GM21737 (cell line): Measurements from ENCODE around the gene PTGR1.
"Not testable (repeated sequence)": the region's sequence is repeated elsewhere in the genome, so short reads cannot be mapped to it uniquely, and the experiment has no call there.

Experiments
- ATAC-seq: cut with Tn5 transposase; IDR thresholded peaks from one replicate; pipeline ENCODE4 v1.9.1; 2021; ENCODE audit warnings: mild to moderate bottlenecking, moderate library complexity; ENCODE audit not compliant: unreplicated experiment

Gene PTGR1

GRCh38 chr9:111599092-111599954 is at the start of gene PTGR1:
TSS of gene PTGR1 (minus strand) at chr9:111599647. CDS start at chr9:111597422, 2,225 bp downstream.
- no peak for ATAC-seq

- ATAC-seq: no peak
These were observed 49.6 kb upstream of the PTGR1 start for GRCh38 chr9:111649016-111649415.

GRCh38 chr9:111648066-111648465 is 48.6 kb upstream of the PTGR1 start:
- no peak for ATAC-seq

GRCh38 chr9:111646417-111646816 is 47.0 kb upstream of the PTGR1 start:
- ATAC-seq: no peak

GRCh38 chr9:111645806-111646205 is 46.4 kb upstream of the PTGR1 start:
- no peak for ATAC-seq

- ATAC-seq: no peak
These were observed 44.8 kb upstream of the PTGR1 start for GRCh38 chr9:111644195-111644772.

- ATAC-seq: no peak
These were observed 38.0 kb upstream of the PTGR1 start for GRCh38 chr9:111637421-111637950.

GRCh38 chr9:111634860-111635259 is 35.4 kb upstream of the PTGR1 start:
- no peak for ATAC-seq

- ATAC-seq: no peak
These were observed 33.9 kb upstream of the PTGR1 start for GRCh38 chr9:111633389-111633736.

- no peak for ATAC-seq
These were observed 33.4 kb upstream of the PTGR1 start for GRCh38 chr9:111632695-111633388.

GRCh38 chr9:111632060-111632459 is 32.6 kb upstream of the PTGR1 start:
- ATAC-seq: no peak

GRCh38 chr9:111631214-111631971 is 31.9 kb upstream of the PTGR1 start, which contains the start of gene DNAJC25:
TSS of gene DNAJC25 (plus strand) at chr9:111631334. CDS start at chr9:111631408, 74 bp downstream.
- peak; percentile 98 for ATAC-seq

GRCh38 chr9:111630964-111631213 is 31.4 kb upstream of the PTGR1 start:
- no peak for ATAC-seq

- peak; percentile 25 for ATAC-seq
These were observed 30.9 kb upstream of the PTGR1 start for GRCh38 chr9:111630182-111630963.

- no peak for ATAC-seq
These were observed 29.0 kb upstream of the PTGR1 start for GRCh38 chr9:111628411-111628810.

GRCh38 chr9:111627260-111627963 is 28.0 kb upstream of the PTGR1 start:
- no peak for ATAC-seq

GRCh38 chr9:111622626-111623025 is 23.2 kb upstream of the PTGR1 start:
- ATAC-seq: no peak

GRCh38 chr9:111621895-111622480 is 22.5 kb upstream of the PTGR1 start:
- ATAC-seq: no peak

- ATAC-seq: not testable (repeated sequence)
These were observed 17.9 kb upstream of the PTGR1 start for GRCh38 chr9:111617349-111617748.
